Erythroblast (primary cell): ENCODE results near the gene ARL8B.

Source experiments
- GATA1 ChIP-seq: IDR thresholded peaks from 2 replicates; pipeline ENCODE4 v1.6.1; 2011; ENCODE audit warnings: low read depth, mild to moderate bottlenecking, control low read depth, low read length, moderate library complexity
- POLR2A ChIP-seq: IDR thresholded peaks from 2 replicates; pipeline ENCODE4 v1.6.1; 2011; ENCODE audit warnings: mild to moderate bottlenecking, low read length

DNA sequence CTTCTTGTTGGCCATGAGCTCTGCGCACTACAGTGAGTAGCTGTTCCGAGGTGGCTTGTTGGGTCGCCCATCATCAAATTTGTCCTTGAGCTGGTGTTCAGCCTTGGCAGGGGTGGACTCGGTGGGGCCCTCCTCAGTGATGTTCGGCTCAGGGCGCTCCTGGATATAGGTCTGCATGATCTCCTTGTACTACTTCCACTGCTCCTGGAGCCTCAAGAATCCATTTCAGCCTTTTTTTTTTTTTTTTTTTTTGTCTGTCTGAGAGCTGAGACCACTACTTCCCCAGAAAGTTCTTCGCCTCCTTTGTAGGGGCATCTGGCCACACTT, 39.3 kb upstream of the ARL8B start:
- no peak for TF ChIP-seq POLR2A
- TF ChIP-seq GATA1: no peak
